Measurements from ENCODE around the gene CUX1.
"Not testable (repeated sequence)": the region's sequence is repeated elsewhere in the genome, so short reads cannot be mapped to it uniquely, and the experiment has no call there.

Gene CUX1

GRCh38 chr7:101989101-101989500 lies 171.7 kb downstream of the CUX1 start:
- DNase-seq, result no peak

- peak; percentile 29 for DNase-seq
Measured at GRCh38 chr7:101990811-101991418, 173.5 kb downstream of the CUX1 start.

GRCh38 chr7:101991860-101992259 lies 174.4 kb downstream of the CUX1 start:
- DNase-seq, result no peak

- no peak for DNase-seq
Measured at GRCh38 chr7:101993311-101993710, 175.9 kb downstream of the CUX1 start.

GRCh38 chr7:101995121-101995520 lies 177.7 kb downstream of the CUX1 start:
- no peak for DNase-seq

GRCh38 chr7:101996131-101996691 lies 178.8 kb downstream of the CUX1 start:
- no peak for DNase-seq

- DNase-seq, result no peak
Measured at GRCh38 chr7:101996876-101997275, 179.4 kb downstream of the CUX1 start.

GRCh38 chr7:101998029-101998905 lies 180.8 kb downstream of the CUX1 start:
- no peak for DNase-seq

- no peak for DNase-seq
Measured at GRCh38 chr7:101998906-101999240, 181.4 kb downstream of the CUX1 start.

- no peak for DNase-seq
Measured at GRCh38 chr7:101999393-101999792, 182.0 kb downstream of the CUX1 start.

GRCh38 chr7:102000123-102000522 lies 182.7 kb downstream of the CUX1 start:
- DNase-seq, result no peak

GRCh38 chr7:102004229-102004628 lies 186.8 kb downstream of the CUX1 start:
- no peak for DNase-seq

- no peak for DNase-seq
Measured at GRCh38 chr7:102004848-102005247, 187.4 kb downstream of the CUX1 start.

- DNase-seq, result no peak
Measured at GRCh38 chr7:102005933-102006480, 188.6 kb downstream of the CUX1 start.

GRCh38 chr7:102006695-102007094 lies 189.3 kb downstream of the CUX1 start:
- no peak for DNase-seq

GRCh38 chr7:102008535-102009262 lies 191.3 kb downstream of the CUX1 start:
- no peak for DNase-seq

- no peak for DNase-seq
Measured at GRCh38 chr7:102009628-102010027, 192.2 kb downstream of the CUX1 start.

- not testable (repeated sequence) for DNase-seq
Measured at GRCh38 chr7:102012112-102012830, 194.8 kb downstream of the CUX1 start.

GRCh38 chr7:102012941-102013461 lies 195.6 kb downstream of the CUX1 start:
- DNase-seq, result no peak

- no peak for DNase-seq
Measured at GRCh38 chr7:102018876-102019275, 201.4 kb downstream of the CUX1 start.

GRCh38 chr7:102019461-102019860 lies 202.0 kb downstream of the CUX1 start:
- no peak for DNase-seq
